HG03378 (cell line): Measurements from ENCODE around the gene FLG2.
"Not testable (repeated sequence)": the region's sequence is repeated elsewhere in the genome, so short reads cannot be mapped to it uniquely, and the experiment has no call there.

Experiments used
- ATAC-seq: cut with Tn5 transposase; IDR thresholded peaks from one replicate; pipeline ENCODE4 v1.9.1; 2021; ENCODE audit warnings: mild to moderate bottlenecking, moderate library complexity; ENCODE audit not compliant: unreplicated experiment

The FLG2 gene

GRCh38 chr1:152313319-152313801 is 46.4 kb downstream of the FLG2 start:
- no peak for ATAC-seq

- ATAC-seq, result not testable (repeated sequence)
Measured at GRCh38 chr1:152312169-152312568, 47.6 kb downstream of the FLG2 start.

- no peak for ATAC-seq
Measured at GRCh38 chr1:152309955-152310354, 49.9 kb downstream of the FLG2 start.

GRCh38 chr1:152309320-152309901 is 50.4 kb downstream of the FLG2 start:
- not testable (repeated sequence) for ATAC-seq

GRCh38 chr1:152308758-152309157 is 51.0 kb downstream of the FLG2 start:
- ATAC-seq, result not testable (repeated sequence)

GRCh38 chr1:152307970-152308369 is 51.8 kb downstream of the FLG2 start:
- ATAC-seq, result not testable (repeated sequence)

GRCh38 chr1:152306123-152306522 is 53.7 kb downstream of the FLG2 start:
- ATAC-seq, result not testable (repeated sequence)

GRCh38 chr1:152304773-152305172 is 55.0 kb downstream of the FLG2 start:
- not testable (repeated sequence) for ATAC-seq

- not testable (repeated sequence) for ATAC-seq
Measured at GRCh38 chr1:152303139-152303872, 56.5 kb downstream of the FLG2 start.
